ENCODE results near the gene NELFE. TPM values are rescaled to one million over a fixed set of nuclear protein-coding genes. Genes with fewer than 3 reads are reported as not detected.

The NELFE gene
- total and polyA plus RNA-seq, 2 of the 13 experiments (the other 11 are each of a cell fraction or from before 2014, with no cell fraction given) = 51.3 to 69.8 TPM

- peak; percentile 67 for TF ChIP-seq MXD3 (CRISPR knock-in tag; IDR thresholded peaks at IDR 0.05)
- no peak for TF ChIP-seq PAWR (CRISPR knock-in tag; IDR thresholded peaks at IDR 0.05; ENCODE audit: borderline replicate concordance)
- TF ChIP-seq DMTF1 (CRISPR knock-in tag; IDR thresholded peaks at IDR 0.05) = no peak
- TF ChIP-seq ZNF274 (CRISPR knock-in tag; IDR thresholded peaks at IDR 0.05) = peak; percentile 13; the same call in 1 of the 2 replicates
- TF ChIP-seq ATF5 (CRISPR knock-in tag; IDR thresholded peaks at IDR 0.05; ENCODE audit: low read depth) = no peak
- peak; percentile 91 for TF ChIP-seq REPIN1 (CRISPR knock-in tag; IDR thresholded peaks at IDR 0.05; ENCODE audit: borderline replicate concordance, low read depth)
- TF ChIP-seq SYNCRIP (IDR thresholded peaks at IDR 0.05; ENCODE audit: insufficient read depth, low read depth, low read length) = no peak
- no peak for TF ChIP-seq GLI4 (CRISPR knock-in tag; IDR thresholded peaks at IDR 0.05; ENCODE audit: borderline replicate concordance)
- TF ChIP-seq NFE2L1 (CRISPR knock-in tag; IDR thresholded peaks at IDR 0.05; ENCODE audit: borderline replicate concordance) = no peak
- TF ChIP-seq ZNF567 (CRISPR knock-in tag; IDR thresholded peaks at IDR 0.05; ENCODE audit: borderline replicate concordance) = peak; percentile 99; the same call in 1 of the 2 replicates
- no peak; the same call in 1 of the 2 replicates for TF ChIP-seq ZNF280B (CRISPR knock-in tag; IDR thresholded peaks at IDR 0.05; ENCODE audit: borderline replicate concordance)
- no peak for TF ChIP-seq ZNF773 (CRISPR knock-in tag; IDR thresholded peaks at IDR 0.05; ENCODE audit: borderline replicate concordance)
- peak; percentile 31; the same call in 1 of the 2 replicates for TF ChIP-seq ZC3H4 (CRISPR knock-in tag; IDR thresholded peaks at IDR 0.05; ENCODE audit: borderline replicate concordance)
- TF ChIP-seq TBX3 (IDR thresholded peaks at IDR 0.05; ENCODE audit: borderline replicate concordance) = peak; percentile 55; the same call in 1 of the 2 replicates
Observed at GRCh38 chr6:31945507-31946369, 13.0 kb downstream of the NELFE start, which contains the start of gene CFB (continued).
